Astrocyte (in vitro differentiated cells and primary cell): ENCODE results near the gene SERPINA1.

Source experiments
- CTCF ChIP-seq: IDR thresholded peaks from 2 replicates; pipeline ENCODE4 v1.5.1; 2011; ENCODE audit warnings: low read depth, mild to moderate bottlenecking, inconsistent platforms, low read length, moderate library complexity; ENCODE audit not compliant: insufficient read depth
- EZH2 ChIP-seq: IDR thresholded peaks from 2 replicates; pipeline ENCODE4 v1.6.1; 2012; ENCODE audit warnings: mild to moderate bottlenecking, low read length, inconsistent platforms; ENCODE audit not compliant: insufficient read depth

GRCh38 chr14:94398182-94398479, 9.7 kb upstream of the SERPINA1 start:
- TF ChIP-seq CTCF (no peak), EZH2 (no peak)
